SHP77 treated with DMSO at 0.1 percent for 48 hours (cell line): ENCODE results near the gene TECPR2.
"Not testable (repeated sequence)": the region's sequence is repeated elsewhere in the genome, so short reads cannot be mapped to it uniquely, and the experiment has no call there.

ENCODE experiments used
- DNase-seq: peaks from one replicate; lab custom pipeline; 2025; lab: John Stamatoyannopoulos, UW

The TECPR2 gene

GRCh38 chr14:102333390-102333789 lies 29.4 kb upstream of the TECPR2 start:
- DNase-seq, result no peak

- DNase-seq, result no peak
Observed at GRCh38 chr14:102333795-102334705, 28.7 kb upstream of the TECPR2 start.

GRCh38 chr14:102335163-102335562 lies 27.6 kb upstream of the TECPR2 start:
- DNase-seq, result no peak

GRCh38 chr14:102338724-102339123 lies 24.0 kb upstream of the TECPR2 start:
- DNase-seq, result no peak

- no peak for DNase-seq
Observed at GRCh38 chr14:102341566-102341965, 21.2 kb upstream of the TECPR2 start.

GRCh38 chr14:102342238-102342637 lies 20.5 kb upstream of the TECPR2 start:
- no peak for DNase-seq

GRCh38 chr14:102344084-102344483 lies 18.7 kb upstream of the TECPR2 start:
- DNase-seq, result no peak

- no peak for DNase-seq
Observed at GRCh38 chr14:102344485-102344884, 18.3 kb upstream of the TECPR2 start.

GRCh38 chr14:102345232-102345631 lies 17.5 kb upstream of the TECPR2 start:
- no peak for DNase-seq

GRCh38 chr14:102346645-102347044 lies 16.1 kb upstream of the TECPR2 start:
- DNase-seq, result no peak

GRCh38 chr14:102348376-102348775 lies 14.4 kb upstream of the TECPR2 start:
- no peak for DNase-seq

- no peak for DNase-seq
Observed at GRCh38 chr14:102351023-102351422, 11.7 kb upstream of the TECPR2 start.

- not testable (repeated sequence) for DNase-seq
Observed at GRCh38 chr14:102351593-102351992, 11.1 kb upstream of the TECPR2 start.

- DNase-seq, result no peak
Observed at GRCh38 chr14:102352213-102352612, 10.5 kb upstream of the TECPR2 start.

GRCh38 chr14:102353126-102353619 lies 9.6 kb upstream of the TECPR2 start:
- no peak for DNase-seq

- DNase-seq, result no peak
Observed at GRCh38 chr14:102356280-102356679, 6.5 kb upstream of the TECPR2 start.

- DNase-seq, result no peak
Observed at GRCh38 chr14:102359341-102359740, 3.4 kb upstream of the TECPR2 start.

GRCh38 chr14:102360388-102360787 lies 2.4 kb upstream of the TECPR2 start:
- no peak for DNase-seq

GRCh38 chr14:102362084-102362483 lies 657 bp upstream of the TECPR2 start:
- DNase-seq, result no peak

- DNase-seq, result no peak
Observed at GRCh38 chr14:102363182-102363943, 622 bp downstream of the TECPR2 start.

- DNase-seq, result no peak
Observed at GRCh38 chr14:102370305-102370809, 7.6 kb downstream of the TECPR2 start.

- no peak for DNase-seq
Observed at GRCh38 chr14:102371361-102371760, 8.6 kb downstream of the TECPR2 start.

- DNase-seq, result no peak
Observed at GRCh38 chr14:102373110-102373509, 10.4 kb downstream of the TECPR2 start.
